ENCODE results near the gene VSTM4. TPM values are rescaled to one million over a fixed set of nuclear protein-coding genes. Genes with fewer than 3 reads are reported as not detected.

Gene VSTM4
- polyA plus RNA-seq, 4 donors = 13.7 to 16.8 (median 14.0) TPM

DNA sequence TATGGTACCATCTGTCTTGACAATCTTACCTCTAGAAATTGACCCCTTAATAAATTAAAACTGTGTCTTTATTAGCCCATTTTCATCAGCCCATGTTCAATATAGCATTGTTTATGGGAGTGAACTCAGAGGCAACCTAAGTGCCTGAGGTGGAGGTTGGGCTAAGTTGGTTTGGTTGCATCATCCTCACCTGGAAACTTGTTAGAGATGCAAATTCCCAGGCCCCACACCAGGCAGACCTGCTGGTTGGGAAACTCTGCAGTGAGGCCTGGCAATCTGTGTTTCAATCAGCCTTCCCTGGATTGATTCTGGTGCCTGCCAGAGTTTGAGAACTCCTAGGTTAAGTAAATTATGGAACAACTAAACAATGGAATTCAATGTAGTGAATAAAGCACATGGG, 27.9 kb upstream of the VSTM4 start:
- DNase-seq (ENCODE audit: low read depth in 4 of 4, low spot score in 2 of 4) = no peak

- no peak for DNase-seq (ENCODE audit: low read depth in 4 of 4, low spot score in 2 of 4)
These were observed 26.4 kb upstream of the VSTM4 start for GRCh38 chr10:49141541-49142332.

- no peak for DNase-seq (ENCODE audit: low read depth in 4 of 4, low spot score in 2 of 4)
These were observed 25.2 kb upstream of the VSTM4 start for GRCh38 chr10:49140304-49141177.

GRCh38 chr10:49139846-49140195, 24.5 kb upstream of the VSTM4 start:
- no peak for DNase-seq (ENCODE audit: low read depth in 4 of 4, low spot score in 2 of 4)

DNA sequence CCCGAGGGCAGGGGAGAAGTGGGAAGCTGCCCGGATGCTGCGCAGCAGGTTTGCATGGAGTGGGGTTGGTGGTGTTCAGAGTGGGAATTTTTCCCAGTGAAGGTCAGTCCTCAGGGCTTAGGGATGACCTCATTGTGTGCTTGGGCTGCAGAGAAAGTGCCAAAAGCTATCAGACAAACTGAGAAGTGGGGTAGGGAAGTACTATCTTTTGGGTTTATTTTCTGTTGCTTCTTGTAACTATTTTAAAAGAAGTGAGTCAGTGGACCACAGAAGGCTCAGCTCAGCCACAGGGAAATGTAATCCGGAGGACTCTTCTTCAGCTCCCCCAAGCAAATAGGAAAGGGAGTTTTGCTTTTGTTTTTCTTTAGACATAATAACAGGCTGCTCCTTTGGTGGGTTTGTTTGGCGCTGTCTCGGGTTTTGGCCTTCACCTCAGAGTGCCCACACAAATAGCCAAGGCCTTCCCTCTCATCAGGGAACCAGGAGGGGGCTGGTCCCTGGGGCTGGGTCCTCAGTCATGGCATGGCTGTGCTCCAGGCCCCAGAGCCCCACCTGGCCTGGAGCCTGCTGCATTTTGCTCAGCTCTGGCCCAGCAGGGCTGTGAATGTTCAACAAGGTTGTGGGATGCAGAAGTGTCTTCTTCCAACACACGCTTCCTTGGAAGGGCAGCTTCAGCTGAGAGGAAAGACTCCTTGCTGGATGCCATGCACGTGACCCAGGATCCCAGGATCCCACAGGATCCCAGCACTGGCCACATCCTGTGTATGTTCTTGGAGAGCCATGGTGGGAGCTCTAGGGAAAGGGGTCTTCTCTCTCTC, 23.9 kb upstream of the VSTM4 start:
- no peak for DNase-seq (ENCODE audit: low read depth in 4 of 4, low spot score in 2 of 4)

GRCh38 chr10:49138361-49138891, 23.1 kb upstream of the VSTM4 start:
- no peak for DNase-seq (ENCODE audit: low read depth in 4 of 4, low spot score in 2 of 4)

GRCh38 chr10:49136525-49136924, 21.2 kb upstream of the VSTM4 start:
- DNase-seq (ENCODE audit: low read depth in 4 of 4, low spot score in 2 of 4) = no peak

GRCh38 chr10:49135575-49136313, 20.4 kb upstream of the VSTM4 start:
- DNase-seq (ENCODE audit: low read depth in 4 of 4, low spot score in 2 of 4) = no peak

GRCh38 chr10:49134327-49134726, 19.0 kb upstream of the VSTM4 start:
- DNase-seq (ENCODE audit: low read depth in 4 of 4, low spot score in 2 of 4) = no peak

DNA sequence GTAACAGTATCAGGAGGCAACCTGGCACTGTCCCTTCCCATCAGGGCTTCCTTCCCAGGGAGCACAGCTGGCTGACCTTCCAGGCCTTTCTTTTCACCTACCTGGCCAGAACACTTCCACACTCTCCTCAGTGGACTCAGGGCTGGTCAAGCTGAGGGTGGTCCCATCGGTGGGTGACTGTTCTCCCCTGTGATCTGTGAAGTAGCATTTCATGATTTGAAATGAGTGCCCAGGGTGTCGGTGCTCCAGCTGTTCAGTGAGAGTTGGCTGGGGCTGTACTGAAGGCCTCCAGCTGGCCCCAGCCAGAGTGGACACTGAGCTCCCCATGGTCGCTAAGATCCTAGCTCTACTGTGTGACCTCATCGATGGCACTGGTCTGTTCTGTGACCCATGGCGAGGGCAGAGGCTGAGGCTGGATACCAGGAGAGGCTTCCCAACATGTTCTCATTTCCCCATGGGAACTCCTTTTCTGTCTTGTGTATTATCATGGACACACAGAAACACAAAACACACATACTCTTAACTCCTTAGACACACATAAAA, 18.5 kb upstream of the VSTM4 start, which contains the start of gene FAM170B:
Gene FAM170B (minus strand): TSS at position 316 of the 543 bp plus-strand sequence. CDS start 103 bp downstream, at position 213.
- no peak for DNase-seq (ENCODE audit: low read depth in 4 of 4, low spot score in 2 of 4)

DNA sequence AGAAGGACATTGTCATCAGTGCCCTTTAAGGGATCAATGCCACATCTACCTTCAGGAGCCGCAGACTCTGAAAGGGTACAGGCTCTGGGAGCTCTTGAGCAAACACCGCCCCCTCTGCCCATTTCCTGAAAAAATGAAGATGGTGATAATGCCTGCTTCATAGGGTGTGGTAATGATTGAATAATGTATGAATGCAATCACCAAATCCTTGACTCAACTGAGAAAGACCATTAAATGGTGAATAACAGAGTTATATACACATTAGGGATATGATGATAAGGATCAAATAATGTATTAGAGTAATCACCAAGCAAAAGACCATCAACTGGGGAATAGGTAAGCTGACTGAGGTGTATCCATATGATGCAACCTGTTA, 17.0 kb upstream of the VSTM4 start:
- no peak for DNase-seq (ENCODE audit: low read depth in 4 of 4, low spot score in 2 of 4)

DNA sequence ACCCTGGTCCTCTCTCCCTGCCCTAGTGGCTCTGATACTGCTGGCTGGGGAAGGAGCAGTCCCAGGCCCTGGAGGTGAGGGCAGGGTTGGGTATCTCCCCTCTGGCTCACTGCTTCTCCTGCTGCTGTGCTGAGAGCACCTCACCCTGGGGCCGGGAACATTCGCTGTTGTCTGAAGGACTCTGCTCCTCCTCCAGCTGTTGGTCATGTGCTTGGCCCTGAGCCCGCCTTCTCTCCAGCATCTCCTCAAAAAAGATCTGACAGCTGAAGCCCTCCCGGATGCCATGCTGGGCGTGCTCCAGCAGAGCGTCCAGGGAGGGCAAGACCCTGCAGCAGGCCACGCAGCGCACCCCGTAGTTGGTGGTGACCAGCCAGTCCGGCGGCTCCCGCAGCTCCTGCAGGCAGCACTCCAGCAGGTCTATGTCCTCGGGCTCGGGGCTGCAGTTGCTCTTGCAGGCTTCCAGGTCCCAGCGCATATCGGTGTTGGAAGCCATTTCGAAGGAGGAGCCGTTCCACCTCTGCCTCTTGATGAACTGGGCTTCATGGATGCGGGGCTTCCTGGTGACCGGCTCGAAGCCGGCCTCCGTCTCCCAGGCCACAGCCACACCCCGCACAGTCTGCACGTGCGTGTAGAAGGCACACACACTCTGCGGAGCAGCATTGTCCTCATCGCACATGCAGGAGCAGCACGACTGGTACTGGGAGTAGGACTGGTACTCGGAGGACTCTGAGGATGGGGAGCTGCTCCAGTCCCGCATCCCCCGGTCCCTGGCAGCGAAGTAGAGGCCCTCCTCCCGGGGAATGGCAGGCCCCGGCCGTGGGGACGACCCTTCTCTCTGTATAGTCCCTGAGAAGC, 16.4 kb upstream of the VSTM4 start:
- no peak for DNase-seq (ENCODE audit: low read depth in 4 of 4, low spot score in 2 of 4)

- DNase-seq (ENCODE audit: low read depth in 4 of 4, low spot score in 2 of 4) = no peak
These were observed 14.1 kb upstream of the VSTM4 start for GRCh38 chr10:49129376-49129775.

DNA sequence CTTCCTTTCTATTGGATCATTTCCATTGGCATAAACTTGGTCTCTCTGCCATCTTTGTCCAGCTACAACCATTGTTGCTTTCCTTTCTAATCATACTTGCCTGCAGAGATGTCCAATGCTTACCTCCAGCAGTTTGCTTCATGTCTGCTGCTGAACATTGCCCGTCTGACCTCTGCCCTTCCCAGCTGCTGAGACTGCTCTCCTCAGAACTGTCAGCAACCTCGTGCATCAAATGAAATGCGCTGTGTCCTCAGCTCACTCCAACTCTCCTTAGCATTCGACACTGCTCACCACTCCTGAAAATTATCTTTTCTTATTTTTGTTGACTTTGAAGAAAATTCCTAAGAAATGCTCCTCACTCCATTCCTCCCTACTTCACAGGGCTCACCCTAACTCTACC, 13.5 kb upstream of the VSTM4 start:
- no peak for DNase-seq (ENCODE audit: low read depth in 4 of 4, low spot score in 2 of 4)

DNA sequence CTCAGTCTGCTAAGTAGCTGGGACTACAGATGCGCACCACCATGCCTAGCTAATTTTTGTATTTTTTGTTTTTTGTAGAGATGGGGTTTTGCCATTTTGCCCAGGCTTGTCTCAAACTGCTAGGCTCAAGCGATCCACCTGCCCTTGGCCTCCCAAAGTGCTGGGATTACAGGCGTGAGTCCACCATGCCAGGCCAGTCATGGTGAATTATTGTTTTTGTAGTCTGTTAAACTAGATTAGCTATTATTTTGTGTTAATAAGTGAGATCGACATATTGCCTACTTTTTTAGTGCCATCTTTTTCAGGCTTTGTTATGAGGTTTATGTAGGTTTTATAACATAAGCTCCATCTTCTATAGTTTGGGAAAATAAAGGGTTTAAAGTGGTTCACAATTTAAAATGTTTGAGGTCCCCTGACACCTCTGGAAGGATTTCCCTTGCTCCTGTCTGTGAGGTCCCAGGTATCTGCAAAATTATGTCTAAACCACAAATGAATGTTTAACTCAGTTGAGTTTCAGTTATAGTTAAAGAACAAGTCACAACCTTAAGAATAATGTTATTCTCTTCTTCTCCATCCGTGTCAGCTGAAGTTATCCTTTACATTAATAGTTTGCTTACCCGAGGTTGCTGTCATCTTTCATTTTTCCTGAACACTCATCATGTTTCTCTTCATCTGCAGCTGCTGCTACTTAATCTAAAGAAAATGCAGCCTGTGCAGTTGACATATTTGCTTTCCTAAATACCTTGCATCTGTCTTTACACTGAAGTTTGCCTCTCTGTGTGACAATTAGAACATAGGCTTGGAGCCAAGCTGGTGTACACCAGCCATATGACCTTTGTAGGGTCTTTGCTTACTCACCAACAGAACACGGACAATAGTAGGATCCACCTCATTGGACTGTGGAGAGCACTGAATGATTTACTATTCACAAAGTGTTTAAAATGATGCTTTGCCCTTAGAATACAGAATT, 8.9 kb upstream of the VSTM4 start:
- no peak for DNase-seq (ENCODE audit: low read depth in 4 of 4, low spot score in 2 of 4)

DNA sequence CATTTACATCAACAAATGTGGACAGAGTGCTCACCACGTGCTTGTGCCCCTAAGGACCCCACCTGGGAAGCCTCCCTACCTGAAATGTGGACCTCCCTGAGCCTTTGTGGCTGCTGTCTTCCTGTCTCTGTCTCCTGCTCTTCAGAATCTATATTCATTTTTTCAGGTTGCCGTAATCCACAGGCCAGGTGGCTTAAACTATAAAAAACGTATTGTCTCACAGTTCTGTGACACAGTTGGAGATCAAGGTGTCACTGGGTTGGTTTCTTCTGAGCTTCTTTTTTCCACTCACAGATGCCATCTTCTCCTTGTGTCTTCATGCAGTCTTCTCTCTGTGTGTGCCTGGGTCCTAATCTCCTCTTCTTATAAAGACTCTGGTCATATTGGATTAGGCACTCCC, 5.6 kb upstream of the VSTM4 start:
- no peak for DNase-seq (ENCODE audit: low read depth in 4 of 4, low spot score in 2 of 4)

DNA sequence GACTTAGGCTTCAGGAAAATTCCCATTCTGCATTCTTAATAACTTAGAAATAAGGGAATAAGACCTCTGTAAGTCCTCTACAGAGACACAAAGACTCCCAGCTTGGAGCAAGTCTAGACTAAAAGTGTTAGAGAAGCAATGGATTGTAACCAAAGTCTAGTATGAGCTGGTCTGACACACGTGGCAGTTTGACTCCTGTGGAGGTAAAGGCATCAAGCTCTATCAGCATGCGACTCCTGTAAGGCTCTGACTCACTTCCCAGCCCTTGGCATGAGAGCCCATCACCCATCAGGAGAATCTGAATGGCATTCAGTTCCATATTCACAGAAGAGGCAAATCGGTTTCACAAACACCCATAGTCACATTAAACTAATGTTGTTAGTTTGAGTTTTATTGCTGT, 4.4 kb upstream of the VSTM4 start:
- no peak for DNase-seq (ENCODE audit: low read depth in 4 of 4, low spot score in 2 of 4)

Data from left renal cortex interstitium (tissue), 4 donors.